H1 (cell line): ENCODE results near the gene ADGRL4. TPM values are rescaled to one million over a fixed set of nuclear protein-coding genes. Genes with fewer than 3 reads are reported as not detected.

Experiments used
- CREB1 ChIP-seq: IDR thresholded peaks from 2 replicates; pipeline ENCODE4 v1.6.1; 2012; ENCODE audit warnings: inconsistent platforms
- MAX ChIP-seq: IDR thresholded peaks from 2 replicates; pipeline ENCODE4 v1.6.1; 2012; ENCODE audit warnings: inconsistent platforms
- RFX5 ChIP-seq: IDR thresholded peaks from 2 replicates; pipeline ENCODE4 v1.6.1; 2011; ENCODE audit warnings: low read depth, low read length, improper control_type of control experiment, borderline replicate concordance
- RNF2 ChIP-seq: fragments of 200-900, 300-1000 bp; sonication (generic); IDR thresholded peaks from 2 replicates; pipeline ENCODE4 v1.7.1; 2016; ENCODE audit warnings: borderline replicate concordance, low read depth, mild to moderate bottlenecking, antibody characterized with exemption, low read length; ENCODE audit not compliant: poor library complexity, severe bottlenecking; ENCODE audit errors: missing control alignments
- SIN3A ChIP-seq, 2 experiments: IDR thresholded peaks in 1 of 2; conservative IDR thresholded peaks in 1 of 2; 2 replicates each; pipeline ENCODE4 v1.6.1; 2011 to 2012; ENCODE audit warnings: low read length in 2 of 2, improper control_type of control experiment in 1 of 2, low read depth in 1 of 2, mild to moderate bottlenecking in 1 of 2
- SUZ12 ChIP-seq: fragments of 200-600 bp; sonication (generic); IDR thresholded peaks from 2 replicates; pipeline ENCODE4 v1.6.1; 2012; ENCODE audit warnings: mild to moderate bottlenecking, inconsistent platforms, low read length, moderate library complexity, mixed read lengths
- polyA plus RNA-seq, 7 experiments: library from polyadenylated mRNA; depleted of rRNA in 3 of 7; stranded (reverse) in 5 of 7; unstranded in 2 of 7; fragments of >200 nt in 5 of 7; fragments of 200-250 nt in 2 of 7; gene quantifications; 1 replicate in 5 of 7; 2 replicates in 1 of 7; 4 replicates in 1 of 7; pipeline versions ENCODE4 v1.2.1 to v1.2.3, GENCODE V29; 2011 to 2013; ENCODE audit warnings: missing spikeins in 2 of 7, mixed read lengths in 2 of 7
- total RNA-seq: library from RNA; stranded (reverse); fragmentation: NEBNext Ultra II Directional; extraction: Animal tissue kit (Norgen Biotek cat#: 25700); gene quantifications from 2 replicates; pipeline ENCODE4 v1.2.1, GENCODE V29; 2021

ADGRL4 gene
- total and polyA plus RNA-seq, 2 of the 8 experiments (the other 6 are each of a cell fraction or from before 2014, with no cell fraction given), result 0.60 to 0.97 TPM

GRCh38 chr1:79004916-79005315 is 1.6 kb downstream of the ADGRL4 start (continued):
- TF ChIP-seq RNF2 (no peak), CREB1 (no peak), RFX5 (no peak), SIN3A (conservative IDR thresholded peaks at IDR 0.05 in 1 of 2, IDR thresholded peaks at IDR 0.05 in 1 of 2; ENCODE audit: low read depth in 1 of 2, low read length in 2 of 2) (no peak), MAX (no peak), SUZ12 (no peak)
